Neuron (in vitro differentiated cells): ENCODE data around the gene UBE2C.
"Not testable (repeated sequence)": the region's sequence is repeated elsewhere in the genome, so short reads cannot be mapped to it uniquely, and the experiment has no call there.

Source experiments
- H2AFZ ChIP-seq: one replicate; pipeline ENCODE4 v1.6.1; 2013; ENCODE audit warnings: low read depth, mild to moderate bottlenecking, inconsistent platforms, low read length, moderate library complexity
- H3K27me3 ChIP-seq: one replicate; pipeline ENCODE4 v1.6.1; 2013; ENCODE audit warnings: low read length; ENCODE audit not compliant: insufficient read depth
- H3K36me3 ChIP-seq: one replicate; pipeline ENCODE4 v1.6.1; 2013; ENCODE audit warnings: low read length; ENCODE audit not compliant: insufficient read depth
- H3K4me1 ChIP-seq: one replicate; pipeline ENCODE4 v1.6.1; 2013; ENCODE audit warnings: low read length; ENCODE audit not compliant: insufficient read depth
- H3K4me3 ChIP-seq: 2 replicates; pipeline ENCODE4 v1.5.1; 2013; ENCODE audit warnings: mild to moderate bottlenecking, low read length, moderate library complexity
- H3K9me3 ChIP-seq: one replicate; pipeline ENCODE4 v1.6.1; 2013; ENCODE audit warnings: low read length

The UBE2C gene

GRCh38 chr20:45812157-45813005 lies at the start of gene UBE2C:
TSS of gene UBE2C (plus strand) at chr20:45812644. CDS start at chr20:45812696, 52 bp downstream.
- no peak within 1 kb of the TSS for H2AFZ ChIP-seq
- no peaks in the 10 kb centered on the region for H3K27me3 ChIP-seq
- H3K9me3 ChIP-seq, result peaks cover 2% of the 10 kb centered on the region
- H3K4me1 ChIP-seq, result peaks cover 12% of the 10 kb centered on the region
- peak within 1 kb of the TSS; percentile 83 for H3K4me3 ChIP-seq
- peaks cover 50% of the 10 kb centered on the region for H3K36me3 ChIP-seq

GRCh38 chr20:45764618-45765282 lies 47.7 kb upstream of the UBE2C start:
- not testable (repeated sequence) for H3K36me3 ChIP-seq, H3K27me3 ChIP-seq, H2AFZ ChIP-seq, H3K4me3 ChIP-seq, H3K9me3 ChIP-seq, H3K4me1 ChIP-seq

GRCh38 chr20:45765307-45765875 lies 47.1 kb upstream of the UBE2C start:
- Histone ChIP-seq H3K4me1 (no peaks in the 10 kb centered on the region), H3K9me3 (no peaks in the 10 kb centered on the region), H3K4me3 (no peak overlapping the region), H3K36me3 (no peaks in the 10 kb centered on the region), H3K27me3 (peaks cover 5% of the 10 kb centered on the region), H2AFZ (no peak overlapping the region)

- no peaks in the 10 kb centered on the region for H3K4me1 ChIP-seq
- H3K27me3 ChIP-seq, result peaks cover 5% of the 10 kb centered on the region
These were observed 46.5 kb upstream of the UBE2C start for GRCh38 chr20:45765980-45766379.

GRCh38 chr20:45768479-45768878 lies 44.0 kb upstream of the UBE2C start:
- no peaks in the 10 kb centered on the region for H3K9me3 ChIP-seq
- H3K27me3 ChIP-seq, result peaks cover 5% of the 10 kb centered on the region
- H3K4me3 ChIP-seq, result no peak overlapping the region
- H2AFZ ChIP-seq, result no peak overlapping the region
- H3K36me3 ChIP-seq, result no peaks in the 10 kb centered on the region
- H3K4me1 ChIP-seq, result peaks cover 3% of the 10 kb centered on the region

More at GRCh38 chr20:45765980-45766379, 46.5 kb upstream of the UBE2C start:
- Histone ChIP-seq H3K36me3 (no peaks in the 10 kb centered on the region), H3K9me3 (no peaks in the 10 kb centered on the region), H3K4me3 (no peak overlapping the region), H2AFZ (no peak overlapping the region)

- Histone ChIP-seq H3K36me3 (no peaks in the 10 kb centered on the region), H3K4me1 (peaks cover 3% of the 10 kb centered on the region)
These were observed 41.2 kb upstream of the UBE2C start for GRCh38 chr20:45771182-45771759.

GRCh38 chr20:45772693-45773092 lies 39.8 kb upstream of the UBE2C start:
- H2AFZ ChIP-seq, result no peak overlapping the region

More at GRCh38 chr20:45771182-45771759, 41.2 kb upstream of the UBE2C start:
- H2AFZ ChIP-seq, result peak overlapping the region; percentile 71
- H3K27me3 ChIP-seq, result no peaks in the 10 kb centered on the region
- no peaks in the 10 kb centered on the region for H3K9me3 ChIP-seq
- no peak overlapping the region for H3K4me3 ChIP-seq

GRCh38 chr20:45774945-45775344 lies 37.5 kb upstream of the UBE2C start:
- no peak overlapping the region for H3K4me3 ChIP-seq
- H3K36me3 ChIP-seq, result no peaks in the 10 kb centered on the region
- no peak overlapping the region for H2AFZ ChIP-seq
- H3K9me3 ChIP-seq, result no peaks in the 10 kb centered on the region
- no peaks in the 10 kb centered on the region for H3K27me3 ChIP-seq
- peaks cover 3% of the 10 kb centered on the region for H3K4me1 ChIP-seq

More at GRCh38 chr20:45772693-45773092, 39.8 kb upstream of the UBE2C start:
- Histone ChIP-seq H3K36me3 (no peaks in the 10 kb centered on the region), H3K4me1 (peaks cover 3% of the 10 kb centered on the region), H3K27me3 (no peaks in the 10 kb centered on the region), H3K4me3 (no peak overlapping the region), H3K9me3 (no peaks in the 10 kb centered on the region)

- Histone ChIP-seq H3K4me3 (no peak overlapping the region), H3K4me1 (peaks cover 3% of the 10 kb centered on the region), H2AFZ (no peak overlapping the region), H3K36me3 (no peaks in the 10 kb centered on the region), H3K9me3 (no peaks in the 10 kb centered on the region), H3K27me3 (no peaks in the 10 kb centered on the region)
These were observed 37.0 kb upstream of the UBE2C start for GRCh38 chr20:45775411-45775810.

- Histone ChIP-seq H3K4me1 (no peaks in the 10 kb centered on the region), H3K36me3 (no peaks in the 10 kb centered on the region), H3K4me3 (no peak overlapping the region), H2AFZ (no peak overlapping the region), H3K27me3 (no peaks in the 10 kb centered on the region), H3K9me3 (no peaks in the 10 kb centered on the region)
These were observed 35.5 kb upstream of the UBE2C start for GRCh38 chr20:45776931-45777330.

- H3K4me1 ChIP-seq, result no peaks in the 10 kb centered on the region
- H3K36me3 ChIP-seq, result no peaks in the 10 kb centered on the region
- H3K4me3 ChIP-seq, result no peak overlapping the region
- no peaks in the 10 kb centered on the region for H3K27me3 ChIP-seq
- no peak overlapping the region for H2AFZ ChIP-seq
- no peaks in the 10 kb centered on the region for H3K9me3 ChIP-seq
These were observed 33.2 kb upstream of the UBE2C start for GRCh38 chr20:45779011-45779915.

GRCh38 chr20:45780159-45780558 lies 32.3 kb upstream of the UBE2C start:
- Histone ChIP-seq H3K27me3 (no peaks in the 10 kb centered on the region), H2AFZ (no peak overlapping the region), H3K4me1 (no peaks in the 10 kb centered on the region), H3K36me3 (no peaks in the 10 kb centered on the region), H3K9me3 (no peaks in the 10 kb centered on the region), H3K4me3 (no peak overlapping the region)
